GM12875 (cell line): ENCODE results near the gene RGS5.

ENCODE experiments used
- H3K4me3 ChIP-seq: one replicate; pipeline ENCODE4 v1.5.1; 2011; ENCODE audit warnings: low read depth, low read length, control low read depth
- TF ChIP-seq, protein P1 (sequence below): IDR thresholded peaks from 2 replicates; pipeline ENCODE4 v1.5.1; 2011; ENCODE audit warnings: low read depth, mild to moderate bottlenecking, control low read depth, inconsistent platforms, low read length, moderate library complexity, borderline replicate concordance; ENCODE audit not compliant: insufficient read depth

RGS5 gene

DNA sequence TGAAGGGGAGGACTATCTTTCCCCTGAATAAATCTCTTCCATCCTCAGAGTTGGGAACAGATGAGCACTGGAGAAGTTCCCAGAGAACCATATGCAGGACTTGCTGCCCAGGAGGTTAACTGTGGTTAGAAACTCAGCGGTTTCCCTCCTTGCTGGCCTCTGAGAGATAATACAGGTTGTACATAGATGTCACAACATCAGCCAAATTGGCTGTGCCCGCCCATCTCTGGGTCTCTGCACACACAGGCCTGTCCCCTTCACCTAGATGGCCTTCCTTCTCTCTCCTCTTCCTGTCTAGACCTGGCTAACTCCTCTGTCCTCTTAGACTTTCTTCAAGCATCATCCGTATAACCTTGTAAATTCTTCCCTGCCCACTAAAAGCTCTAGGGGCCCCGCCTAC is 5.7 kb downstream of the RGS5 start:
- H3K4me3 ChIP-seq = no peak overlapping the region
- TF ChIP-seq, protein P1, sequence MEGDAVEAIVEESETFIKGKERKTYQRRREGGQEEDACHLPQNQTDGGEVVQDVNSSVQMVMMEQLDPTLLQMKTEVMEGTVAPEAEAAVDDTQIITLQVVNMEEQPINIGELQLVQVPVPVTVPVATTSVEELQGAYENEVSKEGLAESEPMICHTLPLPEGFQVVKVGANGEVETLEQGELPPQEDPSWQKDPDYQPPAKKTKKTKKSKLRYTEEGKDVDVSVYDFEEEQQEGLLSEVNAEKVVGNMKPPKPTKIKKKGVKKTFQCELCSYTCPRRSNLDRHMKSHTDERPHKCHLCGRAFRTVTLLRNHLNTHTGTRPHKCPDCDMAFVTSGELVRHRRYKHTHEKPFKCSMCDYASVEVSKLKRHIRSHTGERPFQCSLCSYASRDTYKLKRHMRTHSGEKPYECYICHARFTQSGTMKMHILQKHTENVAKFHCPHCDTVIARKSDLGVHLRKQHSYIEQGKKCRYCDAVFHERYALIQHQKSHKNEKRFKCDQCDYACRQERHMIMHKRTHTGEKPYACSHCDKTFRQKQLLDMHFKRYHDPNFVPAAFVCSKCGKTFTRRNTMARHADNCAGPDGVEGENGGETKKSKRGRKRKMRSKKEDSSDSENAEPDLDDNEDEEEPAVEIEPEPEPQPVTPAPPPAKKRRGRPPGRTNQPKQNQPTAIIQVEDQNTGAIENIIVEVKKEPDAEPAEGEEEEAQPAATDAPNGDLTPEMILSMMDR = no peak

DNA sequence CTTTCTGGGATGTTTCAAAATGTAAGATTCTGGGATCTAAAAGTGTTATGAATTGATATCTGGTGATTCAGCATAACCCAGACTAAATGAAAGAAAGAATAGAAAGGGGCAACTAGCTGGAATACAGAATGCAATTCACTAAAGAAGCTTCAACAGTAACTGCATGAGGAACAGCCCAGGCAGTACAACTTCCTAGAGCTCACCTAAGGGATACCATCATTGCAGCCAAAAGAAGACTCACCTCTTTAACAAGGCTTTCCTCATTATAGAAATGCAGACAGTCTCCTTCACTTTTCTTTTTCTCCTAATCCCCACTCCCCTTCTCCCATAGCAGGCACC is 6.3 kb downstream of the RGS5 start:
- H3K4me3 ChIP-seq = no peak overlapping the region
- TF ChIP-seq, protein P1 = no peak

DNA sequence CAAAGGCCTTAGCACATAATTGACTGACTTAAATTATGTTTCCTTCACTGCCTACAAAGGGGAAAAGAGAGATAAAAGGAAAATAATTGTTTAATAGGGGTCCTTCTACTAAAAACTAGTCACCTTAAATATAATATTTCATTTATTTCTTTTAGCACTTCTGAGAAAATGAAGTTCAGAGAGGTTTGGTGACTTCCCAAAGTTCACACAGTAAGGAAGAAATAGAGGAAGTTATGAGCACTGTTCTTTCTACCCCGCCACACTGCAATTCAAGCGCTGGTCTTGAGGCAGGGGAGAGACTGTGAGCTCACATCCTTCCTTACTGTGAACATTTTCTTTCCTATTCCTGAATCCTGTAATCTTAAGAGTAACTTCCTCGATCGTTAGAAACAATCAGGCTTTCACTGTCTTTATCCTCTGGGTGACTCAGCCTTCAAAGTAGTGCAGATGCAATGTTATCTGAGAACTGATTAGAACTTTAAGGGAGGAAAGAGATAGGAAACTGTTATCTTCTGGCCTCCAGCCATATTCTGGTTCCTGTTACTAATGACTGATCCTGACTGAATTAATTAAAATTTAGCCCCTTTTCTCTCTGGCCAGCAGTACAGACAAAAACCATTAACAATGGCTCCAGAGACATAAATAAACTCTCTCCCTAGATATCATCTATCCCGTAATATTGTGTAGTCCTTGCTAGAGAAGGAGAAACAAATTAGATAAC is 6.8 kb downstream of the RGS5 start:
- TF ChIP-seq, protein P1 = no peak
- no peak overlapping the region for H3K4me3 ChIP-seq

DNA sequence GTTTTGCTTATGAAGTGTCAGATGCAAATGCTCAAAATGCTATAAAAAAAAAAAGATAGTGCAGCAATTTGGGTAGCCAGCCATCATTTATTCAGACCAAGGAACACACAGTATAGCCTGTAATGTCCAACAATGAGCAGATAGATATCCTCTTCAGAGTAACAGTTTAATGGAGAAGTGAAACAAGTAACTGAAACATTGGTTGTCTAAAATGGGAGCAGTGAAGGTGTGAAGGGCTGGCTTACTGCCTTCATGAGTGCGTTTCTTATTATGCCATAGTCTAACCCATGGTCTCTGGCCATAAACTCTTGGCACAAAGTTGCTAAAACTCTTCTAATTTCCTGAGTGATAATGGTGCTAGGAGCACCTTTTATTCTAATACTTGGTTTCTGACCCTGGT is 11.4 kb downstream of the RGS5 start:
- TF ChIP-seq, protein P1 = no peak
- H3K4me3 ChIP-seq = no peak overlapping the region

DNA sequence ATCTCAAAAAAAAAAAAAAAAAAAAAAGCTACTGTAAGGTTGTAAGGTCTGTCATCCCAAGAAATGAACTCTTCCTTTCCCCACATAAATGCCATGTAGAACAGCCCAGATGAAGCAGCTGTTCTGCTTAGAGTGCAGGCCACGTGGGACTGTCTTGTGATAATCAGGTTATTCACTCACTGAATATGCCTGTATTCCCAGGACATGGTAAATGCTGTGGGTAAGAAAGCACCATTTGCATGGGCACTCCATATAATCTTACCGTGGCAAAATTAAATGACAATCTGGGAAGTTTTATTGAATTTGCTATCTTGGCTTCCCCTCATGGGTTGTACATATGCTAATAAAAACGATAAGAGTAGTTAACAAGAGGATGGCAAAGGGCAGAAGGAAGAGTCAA is 13.8 kb downstream of the RGS5 start:
- H3K4me3 ChIP-seq = no peak overlapping the region
- TF ChIP-seq, protein P1 = no peak

DNA sequence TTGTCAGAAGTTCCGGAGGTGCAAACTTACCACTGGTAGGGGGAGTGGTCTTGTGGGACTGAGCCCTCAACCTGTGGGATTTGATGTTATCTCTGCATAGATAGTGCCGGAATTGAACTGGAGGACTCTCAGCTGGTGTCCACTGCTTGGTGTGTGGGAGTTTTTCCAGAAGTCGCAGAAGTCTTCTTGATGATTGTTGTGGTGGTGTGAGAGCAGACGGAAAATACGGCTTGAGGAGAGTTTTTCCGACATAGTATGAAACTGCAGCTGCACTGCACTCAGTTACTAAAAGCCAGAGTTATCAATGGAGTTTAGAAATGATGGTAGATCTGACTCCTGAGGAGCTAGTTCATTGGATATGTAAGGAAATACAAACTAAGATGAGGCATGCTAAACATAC is 14.9 kb downstream of the RGS5 start:
- TF ChIP-seq, protein P1 = no peak

DNA sequence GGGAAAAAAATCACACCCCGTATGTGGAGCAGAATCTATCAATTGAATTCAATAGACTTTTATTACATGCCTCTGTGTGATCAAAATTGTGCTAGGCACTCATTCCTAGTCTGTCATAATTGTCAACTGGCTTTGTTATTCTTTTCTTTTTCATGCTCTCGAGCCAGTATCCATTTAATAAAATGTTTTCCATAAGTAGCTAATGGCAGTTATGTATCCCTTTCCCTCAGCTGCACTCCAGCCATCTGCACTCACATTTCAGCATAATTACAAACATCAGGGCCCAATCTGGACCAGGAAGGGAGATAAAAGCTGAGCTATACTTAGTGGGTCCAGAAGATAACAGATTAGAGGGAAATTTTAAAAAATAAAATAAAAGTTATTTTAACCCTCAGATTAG is 15.9 kb downstream of the RGS5 start:
- TF ChIP-seq, protein P1 = no peak
- no peak overlapping the region for H3K4me3 ChIP-seq

More for the DNA sequence above, 14.9 kb downstream of the RGS5 start:
- no peak overlapping the region for H3K4me3 ChIP-seq
